Nephron (organoid): ENCODE measurements around the gene ENO4.

Experiments used
- H3K27ac Mint-ChIP-seq, 3 experiments: 2 replicates each; pipeline ENCODE4 v1.8.0; 2020; ENCODE audit warnings: mixed read lengths in 3 of 3, mild to moderate bottlenecking in 2 of 3, moderate library complexity in 1 of 3
- H3K27me3 Mint-ChIP-seq: 2 replicates; pipeline ENCODE4 v1.8.0; 2021; ENCODE audit warnings: low read depth, mild to moderate bottlenecking, moderate library complexity, mixed read lengths
- H3K36me3 Mint-ChIP-seq: 2 replicates; pipeline ENCODE4 v1.8.0; 2020; ENCODE audit warnings: low read depth, mixed read lengths
- H3K4me1 Mint-ChIP-seq: 2 replicates; pipeline ENCODE4 v1.8.0; 2020; ENCODE audit warnings: mixed read lengths
- H3K4me3 Mint-ChIP-seq, 3 experiments: 2 replicates each; pipeline ENCODE4 v1.8.0; 2020; ENCODE audit warnings: mild to moderate bottlenecking in 3 of 3, mixed read lengths in 3 of 3, moderate library complexity in 2 of 3
- H3K9me3 Mint-ChIP-seq: 2 replicates; pipeline ENCODE4 v1.8.0; 2020; ENCODE audit warnings: mixed read lengths
- CTCF ChIP-seq, 3 experiments: fragments of 200-600 bp; sonication (generic); IDR thresholded peaks; one replicate each; pipeline ENCODE4 v1.5.0; 2021; ENCODE audit warnings: antibody characterized with exemption in 3 of 3; ENCODE audit not compliant: unreplicated experiment in 3 of 3

ENO4 gene

GRCh38 chr10:116873134-116873533 lies 23.8 kb downstream of the ENO4 start:
- H3K27me3 Mint-ChIP-seq, result peaks cover 6% of the 10 kb centered on the region
- H3K4me3 Mint-ChIP-seq, result no peak overlapping the region
- H3K27ac Mint-ChIP-seq, result no peak overlapping the region
- no peaks in the 10 kb centered on the region for H3K9me3 Mint-ChIP-seq
- no peaks in the 10 kb centered on the region for H3K36me3 Mint-ChIP-seq
- H3K4me1 Mint-ChIP-seq, result no peaks in the 10 kb centered on the region
- no peak for TF ChIP-seq CTCF (IDR thresholded peaks at IDR 0.05; ENCODE audit: unreplicated experiment in 3 of 3)

DNA sequence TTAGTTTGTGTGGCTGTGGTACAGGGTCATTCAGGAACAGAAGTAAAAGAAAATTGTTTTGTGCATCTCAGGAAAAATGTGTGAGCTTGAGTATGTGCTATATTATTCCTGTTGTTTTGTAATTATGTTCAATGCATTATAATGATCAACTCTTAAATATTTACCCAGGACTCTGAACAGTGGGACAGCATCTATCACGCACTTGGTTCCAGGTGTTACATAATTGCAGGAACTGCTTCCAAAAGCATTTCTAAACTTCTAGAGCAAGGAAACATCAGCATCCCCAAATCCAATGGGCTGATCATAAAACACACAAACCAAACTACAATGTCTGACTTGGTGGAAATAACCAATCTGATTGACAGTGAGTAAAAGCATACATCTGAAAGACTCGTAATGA lies 26.6 kb downstream of the ENO4 start:
- TF ChIP-seq CTCF (IDR thresholded peaks at IDR 0.05; ENCODE audit: unreplicated experiment in 3 of 3), result no peak
- H3K4me3 Mint-ChIP-seq, result no peak overlapping the region
- no peaks in the 10 kb centered on the region for H3K9me3 Mint-ChIP-seq

DNA sequence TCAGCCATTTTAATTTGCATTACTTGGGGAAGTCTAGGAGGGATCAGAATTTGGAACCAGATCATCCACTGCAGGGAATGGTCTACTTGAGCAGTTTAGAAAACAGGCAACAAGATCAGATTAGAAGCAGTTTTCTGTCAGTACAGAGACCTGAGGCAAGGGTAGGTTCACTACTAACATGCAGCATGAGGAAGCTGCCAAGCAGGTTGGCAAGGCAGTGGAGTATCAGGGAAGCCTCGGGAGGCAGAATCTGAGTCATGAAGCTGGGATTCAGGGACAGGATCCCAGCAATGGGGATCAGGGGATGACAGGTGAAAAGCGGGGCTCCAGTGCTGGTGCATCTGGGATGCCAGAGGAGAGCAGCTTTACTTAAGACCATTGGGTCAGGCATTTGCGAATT lies 28.1 kb downstream of the ENO4 start:
- H3K9me3 Mint-ChIP-seq, result no peaks in the 10 kb centered on the region
- no peaks in the 10 kb centered on the region for H3K27me3 Mint-ChIP-seq
- no peak overlapping the region for H3K4me3 Mint-ChIP-seq
- no peaks in the 10 kb centered on the region for H3K36me3 Mint-ChIP-seq
- H3K27ac Mint-ChIP-seq, result no peak overlapping the region
- TF ChIP-seq CTCF (IDR thresholded peaks at IDR 0.05; ENCODE audit: unreplicated experiment in 3 of 3), result no peak
- peaks cover 9% of the 10 kb centered on the region for H3K4me1 Mint-ChIP-seq

More for the DNA sequence above, 26.6 kb downstream of the ENO4 start:
- Mint-ChIP-seq H3K27ac (no peak overlapping the region), H3K36me3 (no peaks in the 10 kb centered on the region), H3K4me1 (peaks cover 7% of the 10 kb centered on the region), H3K27me3 (no peaks in the 10 kb centered on the region)

DNA sequence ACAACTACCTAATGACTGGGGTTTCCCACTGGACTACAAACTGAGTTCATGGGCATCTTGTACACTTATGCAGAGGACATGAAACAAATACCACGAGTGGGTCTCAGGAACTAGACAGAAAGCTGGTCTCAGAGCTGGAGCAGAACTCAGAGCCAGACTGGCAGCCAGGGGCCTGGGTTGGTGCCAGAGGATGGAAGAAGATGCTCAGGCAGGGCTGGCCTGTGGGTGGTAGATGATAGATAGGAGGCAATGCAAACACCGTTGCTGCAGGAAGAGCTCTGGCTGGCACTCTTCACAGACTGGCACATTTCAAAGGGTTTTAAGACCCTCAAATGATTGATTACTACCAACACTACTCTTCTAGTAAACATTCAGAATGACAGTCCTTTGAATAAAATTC lies 28.8 kb downstream of the ENO4 start:
- H3K4me1 Mint-ChIP-seq, result peaks cover 9% of the 10 kb centered on the region

DNA sequence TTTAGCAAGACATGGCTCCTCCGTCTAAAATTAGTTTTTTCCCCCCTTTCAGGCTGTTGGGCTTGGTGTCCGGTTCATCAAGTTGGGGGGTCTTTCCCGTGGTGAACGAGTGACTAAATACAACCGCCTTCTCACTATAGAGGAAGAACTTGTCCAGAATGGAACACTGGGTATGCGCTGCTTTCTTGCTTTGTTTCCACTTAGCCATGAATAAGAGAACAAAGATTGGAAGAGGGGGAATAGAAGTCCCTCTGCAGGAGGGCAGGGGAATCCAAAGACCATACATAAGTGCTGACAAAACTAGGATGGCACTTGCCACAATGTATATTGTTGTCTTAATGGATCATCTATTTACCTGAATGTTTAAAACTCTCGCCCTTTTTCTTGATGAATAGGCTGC lies 30.5 kb downstream of the ENO4 start:
- H3K36me3 Mint-ChIP-seq, result no peaks in the 10 kb centered on the region
- no peak overlapping the region for H3K27ac Mint-ChIP-seq
- peaks cover 19% of the 10 kb centered on the region for H3K4me1 Mint-ChIP-seq
- no peak for TF ChIP-seq CTCF (IDR thresholded peaks at IDR 0.05; ENCODE audit: unreplicated experiment in 3 of 3)
- no peaks in the 10 kb centered on the region for H3K27me3 Mint-ChIP-seq
- H3K4me3 Mint-ChIP-seq, result no peak overlapping the region
- no peaks in the 10 kb centered on the region for H3K9me3 Mint-ChIP-seq

More for the DNA sequence above, 28.8 kb downstream of the ENO4 start:
- Mint-ChIP-seq H3K4me3 (no peak overlapping the region), H3K27ac (no peak overlapping the region), H3K9me3 (no peaks in the 10 kb centered on the region), H3K27me3 (no peaks in the 10 kb centered on the region), H3K36me3 (no peaks in the 10 kb centered on the region)
- no peak for TF ChIP-seq CTCF (IDR thresholded peaks at IDR 0.05; ENCODE audit: unreplicated experiment in 3 of 3)

DNA sequence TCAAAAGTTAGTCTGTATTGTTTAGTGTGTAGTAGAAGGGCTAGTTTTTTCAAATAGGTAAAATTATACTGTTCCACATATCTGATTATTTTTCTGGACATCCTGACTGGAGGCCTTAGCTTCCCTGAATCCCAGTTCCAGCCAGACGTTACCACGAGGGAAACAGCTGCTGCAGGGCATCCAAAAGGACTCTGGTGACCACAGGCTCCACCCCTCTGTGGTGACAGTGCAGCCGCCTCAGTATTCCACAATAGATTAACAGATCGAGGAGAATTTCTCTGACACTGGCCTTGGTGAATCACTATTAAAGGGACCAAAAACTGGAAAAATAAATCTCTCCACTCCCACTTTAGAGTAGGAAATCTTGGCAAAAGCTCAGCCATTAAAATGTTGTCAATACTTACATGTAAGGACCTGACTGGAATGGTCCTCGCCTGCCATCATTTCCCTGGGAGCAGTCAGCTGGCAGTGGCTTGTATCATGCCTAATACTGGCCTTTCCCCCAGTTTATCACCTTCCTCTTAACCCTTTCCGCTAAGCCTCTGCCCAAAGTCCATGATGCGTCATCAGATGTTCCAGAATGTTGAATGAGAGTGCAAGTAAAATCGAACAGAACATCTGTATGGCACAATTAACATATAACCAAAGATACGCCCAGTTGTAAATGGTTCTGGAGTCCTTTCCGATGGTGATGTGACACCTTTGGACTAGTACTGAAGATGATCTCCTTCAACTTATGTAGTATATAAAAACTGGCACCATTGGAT lies 31.6 kb downstream of the ENO4 start:
- no peaks in the 10 kb centered on the region for H3K27me3 Mint-ChIP-seq
- no peak overlapping the region for H3K4me3 Mint-ChIP-seq
- no peak overlapping the region for H3K27ac Mint-ChIP-seq
- H3K9me3 Mint-ChIP-seq, result no peaks in the 10 kb centered on the region
- H3K36me3 Mint-ChIP-seq, result no peaks in the 10 kb centered on the region
- no peak for TF ChIP-seq CTCF (IDR thresholded peaks at IDR 0.05; ENCODE audit: unreplicated experiment in 3 of 3)
- peaks cover 21% of the 10 kb centered on the region for H3K4me1 Mint-ChIP-seq
